Suppressor macrophage (primary cell): ENCODE results near the gene ATP8B3.
"Not testable (repeated sequence)": the region's sequence is repeated elsewhere in the genome, so short reads cannot be mapped to it uniquely, and the experiment has no call there.

Experiments
- DNase-seq, 4 experiments: peaks; one replicate each; pipeline ENCODE4 v3.0.0-alpha.2; 2020 to 2022

ATP8B3 gene

GRCh38 chr19:1815605-1816529 is 3.8 kb upstream of the ATP8B3 start:
- DNase-seq: no peak

- DNase-seq: no peak
Observed at GRCh38 chr19:1814833-1815604, 2.9 kb upstream of the ATP8B3 start.

GRCh38 chr19:1814391-1814790 is 2.3 kb upstream of the ATP8B3 start:
- no peak for DNase-seq

GRCh38 chr19:1813192-1814182 is 1.4 kb upstream of the ATP8B3 start:
- no peak for DNase-seq

GRCh38 chr19:1812426-1813191 is 533 bp upstream of the ATP8B3 start:
- peak; percentile 97 to 98 (median 98) for DNase-seq

- DNase-seq: peak in 2 of 4 experiments; percentile 12 to 19
Observed at GRCh38 chr19:1811472-1811894, 593 bp downstream of the ATP8B3 start.

GRCh38 chr19:1810439-1811160 is 1.5 kb downstream of the ATP8B3 start:
- no peak for DNase-seq

- no peak for DNase-seq
Observed at GRCh38 chr19:1809678-1810077, 2.4 kb downstream of the ATP8B3 start.

GRCh38 chr19:1808395-1808731 is 3.7 kb downstream of the ATP8B3 start:
- DNase-seq: no peak

GRCh38 chr19:1807695-1808394 is 4.2 kb downstream of the ATP8B3 start:
- no peak for DNase-seq

GRCh38 chr19:1807030-1807694 is 4.9 kb downstream of the ATP8B3 start:
- DNase-seq: no peak

GRCh38 chr19:1806184-1807029 is 5.7 kb downstream of the ATP8B3 start:
- DNase-seq: no peak

GRCh38 chr19:1805401-1806183 is 6.5 kb downstream of the ATP8B3 start:
- DNase-seq: no peak

GRCh38 chr19:1804858-1805257 is 7.2 kb downstream of the ATP8B3 start:
- no peak for DNase-seq

GRCh38 chr19:1799695-1800342 is 12.3 kb downstream of the ATP8B3 start:
- DNase-seq: no peak

GRCh38 chr19:1797313-1797712 is 14.8 kb downstream of the ATP8B3 start:
- not testable (repeated sequence) for DNase-seq

- DNase-seq: no peak
Observed at GRCh38 chr19:1796395-1797142, 15.5 kb downstream of the ATP8B3 start.
